ENCODE measurements around the gene TNS3. TPM values are rescaled to one million over a fixed set of nuclear protein-coding genes. Genes with fewer than 3 reads are reported as not detected.
A peak's percentile ranks its signal among the peaks of the same experiment; 100 is the strongest.

Gene TNS3
- total RNA-seq, 1 donor from 2014 or later = 426 TPM

GRCh38 chr7:47461161-47461560 is 120.8 kb downstream of the TNS3 start:
- peak overlapping the region; percentile 84 for H3K27ac Mint-ChIP-seq (ENCODE audit: unreplicated experiment)
- no peak for DNase-seq (ENCODE audit: low spot score)

GRCh38 chr7:47460251-47460989 is 121.5 kb downstream of the TNS3 start:
- peak overlapping the region; percentile 10 for H3K4me3 Mint-ChIP-seq (ENCODE audit: unreplicated experiment)
- TF ChIP-seq CTCF (IDR thresholded peaks at IDR 0.05) = no peak
- no peak for DNase-seq (ENCODE audit: low spot score)
- H3K9me3 Mint-ChIP-seq (ENCODE audit: low read depth) = no peaks in the 10 kb centered on the region
- H3K27ac Mint-ChIP-seq (ENCODE audit: unreplicated experiment) = peak overlapping the region; percentile 84
- H3K36me3 Mint-ChIP-seq (ENCODE audit: low read depth) = peaks cover 22% of the 10 kb centered on the region
- peaks cover 78% of the 10 kb centered on the region for H3K4me1 Mint-ChIP-seq (ENCODE audit: low read depth)
- H3K27me3 Mint-ChIP-seq (ENCODE audit: low read depth) = no peaks in the 10 kb centered on the region

More at GRCh38 chr7:47461161-47461560, 120.8 kb downstream of the TNS3 start:
- Mint-ChIP-seq H3K36me3 (ENCODE audit: low read depth) (peaks cover 21% of the 10 kb centered on the region), H3K4me3 (ENCODE audit: unreplicated experiment) (no peak overlapping the region), H3K27me3 (ENCODE audit: low read depth) (no peaks in the 10 kb centered on the region), H3K4me1 (ENCODE audit: low read depth) (peaks cover 71% of the 10 kb centered on the region), H3K9me3 (ENCODE audit: low read depth) (no peaks in the 10 kb centered on the region)
- TF ChIP-seq CTCF (IDR thresholded peaks at IDR 0.05) = no peak

- no peak for DNase-seq (ENCODE audit: low spot score)
- Mint-ChIP-seq H3K4me3 (ENCODE audit: unreplicated experiment) (no peak overlapping the region), H3K36me3 (ENCODE audit: low read depth) (peaks cover 10% of the 10 kb centered on the region), H3K9me3 (ENCODE audit: low read depth) (no peaks in the 10 kb centered on the region), H3K27ac (ENCODE audit: unreplicated experiment) (peak overlapping the region; percentile 89), H3K4me1 (ENCODE audit: low read depth) (peaks cover 87% of the 10 kb centered on the region), H3K27me3 (ENCODE audit: low read depth) (no peaks in the 10 kb centered on the region)
- no peak for TF ChIP-seq CTCF (IDR thresholded peaks at IDR 0.05)
Observed at GRCh38 chr7:47458486-47458885, 123.4 kb downstream of the TNS3 start.

- H3K4me1 Mint-ChIP-seq (ENCODE audit: low read depth) = peaks cover 92% of the 10 kb centered on the region
- H3K27me3 Mint-ChIP-seq (ENCODE audit: low read depth) = no peaks in the 10 kb centered on the region
- peaks cover 6% of the 10 kb centered on the region for H3K36me3 Mint-ChIP-seq (ENCODE audit: low read depth)
- no peak overlapping the region for H3K4me3 Mint-ChIP-seq (ENCODE audit: unreplicated experiment)
- H3K27ac Mint-ChIP-seq (ENCODE audit: unreplicated experiment) = peak overlapping the region; percentile 89
- TF ChIP-seq CTCF (IDR thresholded peaks at IDR 0.05) = no peak
- no peak for DNase-seq (ENCODE audit: low spot score)
- no peaks in the 10 kb centered on the region for H3K9me3 Mint-ChIP-seq (ENCODE audit: low read depth)
Observed at GRCh38 chr7:47458057-47458456, 123.9 kb downstream of the TNS3 start.

- TF ChIP-seq CTCF (IDR thresholded peaks at IDR 0.05) = no peak
- Mint-ChIP-seq H3K27ac (ENCODE audit: unreplicated experiment) (peak overlapping the region; percentile 99), H3K9me3 (ENCODE audit: low read depth) (no peaks in the 10 kb centered on the region), H3K4me1 (ENCODE audit: low read depth) (peaks cover 96% of the 10 kb centered on the region), H3K36me3 (ENCODE audit: low read depth) (peaks cover 6% of the 10 kb centered on the region), H3K27me3 (ENCODE audit: low read depth) (no peaks in the 10 kb centered on the region), H3K4me3 (ENCODE audit: unreplicated experiment) (no peak overlapping the region)
- DNase-seq (ENCODE audit: low spot score) = no peak
Observed at GRCh38 chr7:47456210-47456955, 125.5 kb downstream of the TNS3 start.

Data from chondrocyte (in vitro differentiated cells).